ENCODE data around the gene NKD1. TPM values are rescaled to one million over a fixed set of nuclear protein-coding genes. Genes with fewer than 3 reads are reported as not detected.

NKD1 gene
- total and polyA plus RNA-seq, 2 donors from 2014 or later: 1.1 to 9.9 TPM

DNA sequence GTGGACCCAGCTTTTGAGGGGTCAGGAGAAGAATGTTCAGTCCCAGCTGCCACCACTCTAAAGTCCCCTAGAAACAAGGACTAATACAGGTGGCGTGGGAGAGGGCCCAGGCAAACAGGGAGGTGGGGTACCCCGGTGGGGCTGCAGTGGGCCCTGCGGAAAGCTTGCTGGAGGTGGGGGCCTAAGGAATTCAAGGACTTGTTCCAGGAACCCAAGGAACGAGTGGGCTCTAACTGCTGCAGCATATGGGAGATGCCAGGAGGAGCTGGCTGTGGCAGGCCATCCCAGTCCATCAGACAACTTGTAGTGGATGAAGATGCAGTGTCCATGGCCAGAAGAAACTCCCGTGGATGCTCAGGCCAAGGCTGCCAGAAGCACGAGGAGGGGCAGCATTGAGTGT lies 122.3 kb downstream of the NKD1 start:
- TF ChIP-seq, protein P1, sequence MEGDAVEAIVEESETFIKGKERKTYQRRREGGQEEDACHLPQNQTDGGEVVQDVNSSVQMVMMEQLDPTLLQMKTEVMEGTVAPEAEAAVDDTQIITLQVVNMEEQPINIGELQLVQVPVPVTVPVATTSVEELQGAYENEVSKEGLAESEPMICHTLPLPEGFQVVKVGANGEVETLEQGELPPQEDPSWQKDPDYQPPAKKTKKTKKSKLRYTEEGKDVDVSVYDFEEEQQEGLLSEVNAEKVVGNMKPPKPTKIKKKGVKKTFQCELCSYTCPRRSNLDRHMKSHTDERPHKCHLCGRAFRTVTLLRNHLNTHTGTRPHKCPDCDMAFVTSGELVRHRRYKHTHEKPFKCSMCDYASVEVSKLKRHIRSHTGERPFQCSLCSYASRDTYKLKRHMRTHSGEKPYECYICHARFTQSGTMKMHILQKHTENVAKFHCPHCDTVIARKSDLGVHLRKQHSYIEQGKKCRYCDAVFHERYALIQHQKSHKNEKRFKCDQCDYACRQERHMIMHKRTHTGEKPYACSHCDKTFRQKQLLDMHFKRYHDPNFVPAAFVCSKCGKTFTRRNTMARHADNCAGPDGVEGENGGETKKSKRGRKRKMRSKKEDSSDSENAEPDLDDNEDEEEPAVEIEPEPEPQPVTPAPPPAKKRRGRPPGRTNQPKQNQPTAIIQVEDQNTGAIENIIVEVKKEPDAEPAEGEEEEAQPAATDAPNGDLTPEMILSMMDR (IDR thresholded peaks at IDR 0.05; ENCODE audit: borderline replicate concordance, extremely low read depth, insufficient read depth): no peak
- Histone ChIP-seq H3K4me3 (ENCODE audit: low read length in 3 of 3) (no peak overlapping the region), H3K27ac (ENCODE audit: low read depth in 2 of 2, low read length in 2 of 2) (no peak overlapping the region), H3K27me3 (ENCODE audit: control insufficient read depth, insufficient read depth, low read length) (no peaks in the 10 kb centered on the region), H3K9me3 (ENCODE audit: control insufficient read depth in 2 of 3, insufficient read depth in 1 of 3, low read length in 3 of 3) (peaks cover 0 to 17% (median 8%) of the 10 kb centered on the region in 3 donors), H3K4me1 (ENCODE audit: control insufficient read depth in 2 of 3, insufficient read depth in 2 of 3, low read depth in 1 of 3, low read length in 3 of 3) (peaks cover 0 to 4% (median 0%) of the 10 kb centered on the region in 3 donors), H3K36me3 (ENCODE audit: control insufficient read depth in 2 of 3, insufficient read depth in 3 of 3, low read length in 3 of 3) (no peaks in the 10 kb centered on the region), H3K9ac (ENCODE audit: low read length in 3 of 3) (no peak overlapping the region)
- DNase-seq (peak in 1 of 5 donors; percentile 39), FAIRE-seq (no peak)
- intact Hi-C loops (cut with DNase I): no loop called here

DNA sequence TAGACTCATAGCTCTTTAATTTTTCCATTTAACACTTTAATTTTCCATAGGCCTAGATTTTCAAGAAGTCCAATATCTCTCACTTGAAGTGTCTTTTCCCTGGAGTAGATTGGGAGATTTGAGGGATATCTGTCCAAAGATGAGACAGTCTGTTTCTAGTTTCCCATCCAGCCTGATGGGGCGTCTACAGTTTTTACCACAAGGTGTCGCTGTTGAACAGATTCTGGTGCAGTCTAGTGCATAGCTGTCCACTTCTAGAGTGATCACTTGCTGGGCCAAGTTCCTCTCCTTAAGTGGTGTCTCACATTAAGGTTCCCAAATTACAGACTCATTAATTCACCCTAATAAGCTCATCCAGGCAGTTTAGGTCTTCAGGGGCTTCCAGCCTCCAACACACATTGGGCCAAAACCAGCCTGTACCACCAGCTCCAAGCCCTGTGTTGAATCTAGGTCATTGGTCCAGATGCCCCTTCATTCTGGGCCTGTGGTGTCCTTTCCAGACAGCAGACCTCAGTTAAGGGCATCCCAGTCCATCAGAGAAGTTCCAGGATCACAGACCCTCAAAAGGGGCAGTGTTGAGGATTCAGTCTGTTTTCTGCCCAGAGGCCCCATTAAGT lies 123.6 kb downstream of the NKD1 start:
- no peaks in the 10 kb centered on the region for H3K27me3 ChIP-seq (ENCODE audit: control insufficient read depth, insufficient read depth, low read length)
- no peak overlapping the region for H3K27ac ChIP-seq (ENCODE audit: low read depth in 2 of 2, low read length in 2 of 2)
- DNase-seq (peak in 1 of 5 donors; percentile 8), FAIRE-seq (no peak)
- intact Hi-C loops (cut with DNase I): no loop called here
- peaks cover 0 to 4% (median 0%) of the 10 kb centered on the region in 3 donors for H3K4me1 ChIP-seq (ENCODE audit: control insufficient read depth in 2 of 3, insufficient read depth in 2 of 3, low read depth in 1 of 3, low read length in 3 of 3)
- TF ChIP-seq, protein P1 (IDR thresholded peaks at IDR 0.05; ENCODE audit: borderline replicate concordance, extremely low read depth, insufficient read depth): no peak
- no peaks in the 10 kb centered on the region for H3K36me3 ChIP-seq (ENCODE audit: control insufficient read depth in 2 of 3, insufficient read depth in 3 of 3, low read length in 3 of 3)
- peaks cover 0 to 17% (median 8%) of the 10 kb centered on the region in 3 donors for H3K9me3 ChIP-seq (ENCODE audit: control insufficient read depth in 2 of 3, insufficient read depth in 1 of 3, low read length in 3 of 3)
- no peak overlapping the region for H3K9ac ChIP-seq (ENCODE audit: low read length in 3 of 3)
- no peak overlapping the region for H3K4me3 ChIP-seq (ENCODE audit: low read length in 3 of 3)

DNA sequence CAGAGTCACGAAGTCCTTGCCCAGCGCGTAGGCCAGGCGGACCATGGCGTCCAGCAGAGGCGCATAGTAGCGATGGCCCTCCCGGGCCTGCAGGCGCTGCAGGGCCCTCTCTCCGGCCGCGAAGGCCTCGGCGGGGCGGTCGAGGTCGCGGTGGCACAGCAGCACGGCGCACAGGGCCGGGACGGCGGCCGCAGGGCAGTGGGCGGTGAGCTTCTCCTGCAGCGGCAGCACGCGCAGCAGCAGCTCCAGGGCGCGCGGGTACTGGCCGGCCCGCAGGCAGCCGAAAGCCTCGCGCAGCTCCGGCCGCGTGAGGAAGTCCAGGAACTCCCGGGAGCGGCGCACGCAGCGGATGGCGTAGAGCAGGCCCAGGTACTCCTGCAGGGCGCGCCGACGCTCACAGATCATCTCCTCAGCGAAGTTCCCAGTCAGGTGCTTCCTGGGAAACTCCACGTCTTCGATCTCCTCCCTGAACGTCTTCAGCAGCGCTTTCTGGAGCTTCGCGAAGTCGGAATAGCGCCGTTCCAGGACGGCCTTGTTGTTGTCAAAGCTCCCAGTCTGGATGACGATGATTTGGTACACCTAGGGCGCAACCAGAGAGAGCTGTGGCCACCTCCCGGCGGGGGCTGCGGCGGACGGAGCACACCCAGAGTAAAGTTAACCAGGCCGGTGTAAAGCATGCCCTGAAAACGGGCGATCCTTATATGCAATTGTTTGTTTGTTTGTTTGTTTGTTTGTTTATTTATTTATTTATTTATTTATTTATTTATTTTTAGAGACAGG lies 125.5 kb downstream of the NKD1 start:
- no peak for FAIRE-seq
- H3K9me3 ChIP-seq (ENCODE audit: control insufficient read depth in 2 of 3, insufficient read depth in 1 of 3, low read length in 3 of 3): peaks cover 0 to 17% (median 8%) of the 10 kb centered on the region in 3 donors
- no peaks in the 10 kb centered on the region for H3K36me3 ChIP-seq (ENCODE audit: control insufficient read depth in 2 of 3, insufficient read depth in 3 of 3, low read length in 3 of 3)
- H3K27ac ChIP-seq (ENCODE audit: low read depth in 2 of 2, low read length in 2 of 2): no peak overlapping the region
- H3K4me3 ChIP-seq (ENCODE audit: low read length in 3 of 3): no peak overlapping the region
- TF ChIP-seq, protein P1 (IDR thresholded peaks at IDR 0.05; ENCODE audit: borderline replicate concordance, extremely low read depth, insufficient read depth): no peak
- H3K9ac ChIP-seq (ENCODE audit: low read length in 3 of 3): no peak overlapping the region
- intact Hi-C loops (cut with DNase I): no loop called here
- no peaks in the 10 kb centered on the region for H3K27me3 ChIP-seq (ENCODE audit: control insufficient read depth, insufficient read depth, low read length)
- H3K4me1 ChIP-seq (ENCODE audit: control insufficient read depth in 2 of 3, insufficient read depth in 2 of 3, low read depth in 1 of 3, low read length in 3 of 3): peaks cover 0 to under 1% (median 0%) of the 10 kb centered on the region in 3 donors
- no peak for DNase-seq

All from kidney (tissue), 14 donors.